ENCODE data around the gene MAPKAP1.

The MAPKAP1 gene

DNA sequence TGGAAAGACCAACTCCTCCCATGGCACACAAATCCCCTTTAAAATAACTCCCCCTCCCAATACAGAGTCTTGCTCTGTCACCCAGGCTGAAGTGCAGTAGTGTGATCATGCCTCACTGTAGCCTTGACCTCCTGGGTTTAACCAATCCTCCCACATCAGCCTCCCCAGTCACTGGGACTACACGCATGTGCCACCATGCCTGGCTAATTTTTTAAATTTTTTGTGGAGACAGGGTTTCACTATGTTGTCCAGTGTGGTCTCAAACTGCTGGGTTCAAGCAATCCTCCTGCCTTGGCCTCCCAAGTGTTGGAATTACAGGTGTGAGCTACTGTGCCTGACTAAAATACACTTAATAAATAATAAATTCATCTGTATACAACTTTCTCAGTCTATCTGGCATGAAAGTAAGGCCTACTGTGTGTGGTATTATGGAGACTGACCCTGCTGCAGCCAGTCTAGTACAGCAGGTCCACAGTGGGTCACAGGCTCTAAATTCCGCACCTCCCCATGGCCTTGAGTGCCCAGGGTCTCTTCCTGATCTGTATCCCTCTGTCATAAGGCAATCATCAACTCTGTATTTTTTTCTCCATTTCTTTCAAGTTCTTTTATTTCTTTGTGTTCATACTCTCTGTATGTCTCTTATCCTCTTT lies 169.4 kb downstream of the MAPKAP1 start:
- DNase-seq (ENCODE audit: low spot score) (no peak), ATAC-seq (ENCODE audit: low read depth) (peak; percentile 6; the same call in 2 of the 3 replicates)
- Histone ChIP-seq H3K36me3 (ENCODE audit: low read depth) (peaks cover 4% of the 10 kb centered on the region; the same call in 1 of the 2 replicates), H3K4me3 (ENCODE audit: severe bottlenecking) (no peak overlapping the region), H3K9me3 (ENCODE audit: severe bottlenecking) (no peaks in the 10 kb centered on the region), H3K27me3 (ENCODE audit: insufficient read depth, poor library complexity, severe bottlenecking) (no peaks in the 10 kb centered on the region), H3K4me1 (ENCODE audit: insufficient read depth, poor library complexity, severe bottlenecking) (peaks cover 70% of the 10 kb centered on the region), H3K27ac (ENCODE audit: poor library complexity, severe bottlenecking) (peak overlapping the region; percentile 71)
- TF ChIP-seq, protein P1, sequence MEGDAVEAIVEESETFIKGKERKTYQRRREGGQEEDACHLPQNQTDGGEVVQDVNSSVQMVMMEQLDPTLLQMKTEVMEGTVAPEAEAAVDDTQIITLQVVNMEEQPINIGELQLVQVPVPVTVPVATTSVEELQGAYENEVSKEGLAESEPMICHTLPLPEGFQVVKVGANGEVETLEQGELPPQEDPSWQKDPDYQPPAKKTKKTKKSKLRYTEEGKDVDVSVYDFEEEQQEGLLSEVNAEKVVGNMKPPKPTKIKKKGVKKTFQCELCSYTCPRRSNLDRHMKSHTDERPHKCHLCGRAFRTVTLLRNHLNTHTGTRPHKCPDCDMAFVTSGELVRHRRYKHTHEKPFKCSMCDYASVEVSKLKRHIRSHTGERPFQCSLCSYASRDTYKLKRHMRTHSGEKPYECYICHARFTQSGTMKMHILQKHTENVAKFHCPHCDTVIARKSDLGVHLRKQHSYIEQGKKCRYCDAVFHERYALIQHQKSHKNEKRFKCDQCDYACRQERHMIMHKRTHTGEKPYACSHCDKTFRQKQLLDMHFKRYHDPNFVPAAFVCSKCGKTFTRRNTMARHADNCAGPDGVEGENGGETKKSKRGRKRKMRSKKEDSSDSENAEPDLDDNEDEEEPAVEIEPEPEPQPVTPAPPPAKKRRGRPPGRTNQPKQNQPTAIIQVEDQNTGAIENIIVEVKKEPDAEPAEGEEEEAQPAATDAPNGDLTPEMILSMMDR (IDR thresholded peaks at IDR 0.05; ENCODE audit: poor library complexity, severe bottlenecking) = no peak

DNA sequence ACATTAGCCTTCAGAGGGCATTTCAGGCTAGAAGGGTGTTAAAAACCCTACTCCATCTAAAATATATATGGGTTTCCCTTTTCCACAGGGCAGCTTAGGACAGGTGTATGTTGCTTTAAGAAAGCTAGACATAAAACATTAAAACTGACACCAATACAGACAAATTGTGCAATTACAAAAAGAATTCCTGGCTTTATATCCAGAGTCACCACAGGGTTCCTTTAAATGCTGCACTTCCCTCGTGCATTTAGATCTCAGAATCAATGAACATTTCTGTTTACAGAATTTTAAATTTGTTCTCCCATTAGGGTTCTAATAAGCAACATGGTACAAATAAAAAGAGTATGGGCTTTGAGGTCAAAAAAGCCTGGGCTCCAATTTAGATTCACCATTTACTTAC lies 170.2 kb downstream of the MAPKAP1 start:
- H3K4me1 ChIP-seq (ENCODE audit: insufficient read depth, poor library complexity, severe bottlenecking) = peaks cover 62% of the 10 kb centered on the region
- H3K27ac ChIP-seq (ENCODE audit: poor library complexity, severe bottlenecking) = peak overlapping the region; percentile 71
- H3K4me3 ChIP-seq (ENCODE audit: severe bottlenecking) = no peak overlapping the region
- H3K27me3 ChIP-seq (ENCODE audit: insufficient read depth, poor library complexity, severe bottlenecking) = no peaks in the 10 kb centered on the region
- H3K9me3 ChIP-seq (ENCODE audit: severe bottlenecking) = no peaks in the 10 kb centered on the region
- no peak for DNase-seq (ENCODE audit: low spot score)
- H3K36me3 ChIP-seq (ENCODE audit: low read depth) = peaks cover 4% of the 10 kb centered on the region; the same call in 1 of the 2 replicates
- TF ChIP-seq, protein P1 (IDR thresholded peaks at IDR 0.05; ENCODE audit: poor library complexity, severe bottlenecking) = no peak
- ATAC-seq (ENCODE audit: low read depth) = no peak

DNA sequence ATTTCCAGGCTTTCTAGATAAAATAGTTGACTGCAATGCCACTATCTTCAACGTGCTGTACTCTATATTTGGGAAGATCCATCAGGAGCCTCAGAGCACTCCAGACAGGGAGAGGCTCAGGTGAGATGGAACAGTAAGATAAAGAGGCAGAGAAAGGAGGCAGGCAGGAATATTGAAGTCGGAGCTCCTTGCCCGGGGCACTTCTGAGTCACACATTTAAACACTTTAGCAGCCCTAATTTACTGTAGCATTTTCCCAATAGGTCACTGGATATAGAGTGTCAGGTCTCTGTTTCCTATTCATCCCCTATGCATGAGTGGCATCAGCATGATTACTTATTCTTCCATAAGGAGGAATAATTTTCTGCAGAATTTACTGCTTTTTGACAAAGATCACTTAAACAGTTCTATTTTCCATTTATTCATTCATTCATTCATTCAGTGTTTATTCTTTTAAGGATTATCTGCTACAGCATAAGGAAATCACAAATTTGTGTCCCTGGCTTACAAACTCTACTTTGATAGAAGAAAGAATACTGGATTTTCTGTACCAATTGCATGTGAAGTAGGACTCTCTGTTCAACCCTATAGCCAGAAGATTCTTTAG lies 170.7 kb downstream of the MAPKAP1 start:
- H3K4me3 ChIP-seq (ENCODE audit: severe bottlenecking) = no peak overlapping the region
- H3K36me3 ChIP-seq (ENCODE audit: low read depth) = peaks cover 4% of the 10 kb centered on the region; the same call in 1 of the 2 replicates
- ATAC-seq (ENCODE audit: low read depth) = peak; percentile 69
- peak overlapping the region; percentile 71 for H3K27ac ChIP-seq (ENCODE audit: poor library complexity, severe bottlenecking)
- no peaks in the 10 kb centered on the region for H3K27me3 ChIP-seq (ENCODE audit: insufficient read depth, poor library complexity, severe bottlenecking)
- no peaks in the 10 kb centered on the region for H3K9me3 ChIP-seq (ENCODE audit: severe bottlenecking)
- H3K4me1 ChIP-seq (ENCODE audit: insufficient read depth, poor library complexity, severe bottlenecking) = peaks cover 57% of the 10 kb centered on the region
- TF ChIP-seq, protein P1 (IDR thresholded peaks at IDR 0.05; ENCODE audit: poor library complexity, severe bottlenecking) = no peak
- no peak for DNase-seq (ENCODE audit: low spot score)

DNA sequence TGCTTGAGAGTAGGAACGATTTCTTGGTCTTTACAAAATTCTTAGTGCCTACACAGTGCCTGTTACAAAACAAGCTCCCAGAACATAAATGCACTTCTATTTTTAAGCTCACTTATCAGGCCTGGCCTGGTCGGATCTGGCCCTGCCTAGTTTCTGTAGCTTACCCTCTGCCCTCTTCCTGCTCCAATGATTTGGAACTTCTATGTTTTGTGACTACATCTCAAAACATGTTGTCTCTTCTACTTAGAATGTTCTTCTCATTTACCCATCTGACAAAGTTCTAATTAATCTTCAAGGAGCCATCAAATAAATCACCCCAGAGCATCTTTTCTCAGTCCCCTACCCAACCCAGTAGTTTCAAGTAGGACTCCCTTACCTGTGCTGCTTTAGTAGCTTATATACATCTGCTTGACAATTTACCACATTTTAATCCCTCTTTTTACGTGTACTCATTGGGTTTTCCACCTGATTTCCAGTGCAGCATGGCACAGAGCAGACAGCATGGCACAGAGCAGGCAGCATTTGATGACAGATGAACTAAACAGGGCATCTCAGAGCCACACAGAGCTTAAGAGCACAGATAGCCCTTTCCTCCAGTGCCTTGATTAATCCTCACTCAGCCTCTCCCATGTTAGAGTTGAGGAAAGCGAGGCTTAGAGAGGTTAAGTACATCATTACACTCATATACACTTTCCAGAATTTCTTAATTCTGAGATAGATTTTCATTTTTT lies 171.9 kb downstream of the MAPKAP1 start:
- Histone ChIP-seq H3K4me3 (ENCODE audit: severe bottlenecking) (no peak overlapping the region), H3K36me3 (ENCODE audit: low read depth) (no peaks in the 10 kb centered on the region), H3K4me1 (ENCODE audit: insufficient read depth, poor library complexity, severe bottlenecking) (peaks cover 46% of the 10 kb centered on the region), H3K27me3 (ENCODE audit: insufficient read depth, poor library complexity, severe bottlenecking) (no peaks in the 10 kb centered on the region), H3K27ac (ENCODE audit: poor library complexity, severe bottlenecking) (peak overlapping the region; percentile 71), H3K9me3 (ENCODE audit: severe bottlenecking) (no peaks in the 10 kb centered on the region)
- TF ChIP-seq, protein P1 (IDR thresholded peaks at IDR 0.05; ENCODE audit: poor library complexity, severe bottlenecking) = no peak
- no peak for DNase-seq (ENCODE audit: low spot score)
- no peak for ATAC-seq (ENCODE audit: low read depth)
